Right cardiac atrium (tissue), 5 donors: Measurements from ENCODE around the gene TTC21B. TPM values are rescaled to one million over a fixed set of nuclear protein-coding genes. Genes with fewer than 3 reads are reported as not detected.

Source experiments
- ATAC-seq, 2 donors: fragments of 200-7000 bp; cut with Tn5 transposase; one replicate each; pipeline versions ENCODE4 v1.8.0 to v1.9.1; 2020; ENCODE audit warnings: moderate library complexity in 2 of 2, mild to moderate bottlenecking in 1 of 2
- DNase-seq, 3 donors: peaks; one replicate each; pipeline ENCODE4 v3.0.0-alpha.2; 2020
- H3K27ac ChIP-seq: one replicate; pipeline ENCODE4 v1.5.1; 2013; ENCODE audit warnings: mild to moderate bottlenecking, low read length, control low read depth, moderate library complexity
- H3K27me3 ChIP-seq: one replicate; pipeline ENCODE4 v1.6.1; 2013; ENCODE audit not compliant: control insufficient read depth, insufficient read depth
- H3K4me1 ChIP-seq: one replicate; pipeline ENCODE4 v1.6.1; 2013; ENCODE audit warnings: low read length; ENCODE audit not compliant: control insufficient read depth, insufficient read depth
- H3K4me3 ChIP-seq: one replicate; pipeline ENCODE4 v1.5.1; 2013; ENCODE audit warnings: low read length, control low read depth
- H3K9me3 ChIP-seq: one replicate; pipeline ENCODE4 v1.6.1; 2013; ENCODE audit warnings: low read length; ENCODE audit not compliant: control insufficient read depth
- WGBS: extraction: QIAGEN DNeasy Blood & Tissue Kit; methylation state at CpG from one replicate; pipeline ENCODE4 v1.1.7; 2013; 5-methylcytosine and 5-hydroxymethylcytosine counted together
- intact Hi-C, 4 donors: fragments of 100-400 bp; cut with DNase I; formaldehyde crosslinking; loops; one replicate each; pipeline versions ENCODE4 v1.11.0 to v1.14.0; 2022 to 2023
- polyA plus RNA-seq: library from polyadenylated mRNA; stranded (reverse); fragments of 200-250 nt; gene quantifications from one replicate; pipeline ENCODE4 v1.2.3, GENCODE V29; 2013
- total RNA-seq, 4 donors: library from RNA; stranded (reverse); fragmentation: NEBNext Ultra II Directional; extraction: Animal tissue kit (Norgen Biotek cat#: 25700); gene quantifications; one replicate each; pipeline ENCODE4 v1.2.1, GENCODE V29; 2021
- donor health status: healthy with polysubstance abuse.
- donor health status: DM: no; HTN: yes; CAD: no.
- donor health status: DM: no; HTN: no; CAD: no.
- donor health status: DM: no; HTN: yes; CAD: no; lungs with severe emphysema.
- donor health status: DM: yes; HTN: yes; CAD: no.

TTC21B gene
- total and polyA plus RNA-seq, 5 donors = 6.5 to 19.7 (median 16.4) TPM

- 75% methylated on average over 3 of the region's 3 CpGs for WGBS
- ATAC-seq = no peak
- Histone ChIP-seq H3K4me3 (no peak overlapping the region), H3K4me1 (no peaks in the 10 kb centered on the region), H3K27ac (no peak overlapping the region), H3K9me3 (no peaks in the 10 kb centered on the region), H3K27me3 (no peaks in the 10 kb centered on the region)
- no peak for DNase-seq
- intact Hi-C loops = no loop called here
These were observed 116.5 kb downstream of the TTC21B start for GRCh38 chr2:165837122-165837521.

- Histone ChIP-seq H3K9me3 (no peaks in the 10 kb centered on the region), H3K4me3 (no peak overlapping the region), H3K27ac (no peak overlapping the region), H3K27me3 (no peaks in the 10 kb centered on the region), H3K4me1 (peaks cover 1% of the 10 kb centered on the region)
- 85% methylated on average over 2 of the region's 2 CpGs for WGBS
- ATAC-seq = no peak
- intact Hi-C loops = no loop called here
- DNase-seq = no peak
These were observed 118.2 kb downstream of the TTC21B start for GRCh38 chr2:165835363-165835762.

- no peak overlapping the region for H3K4me3 ChIP-seq
- no peaks in the 10 kb centered on the region for H3K9me3 ChIP-seq
- no peak overlapping the region for H3K27ac ChIP-seq
- intact Hi-C loops = no loop called here
- no peak for DNase-seq
- 92% methylated on average over 4 of the region's 4 CpGs for WGBS
- peaks cover 2% of the 10 kb centered on the region for H3K4me1 ChIP-seq
- no peak for ATAC-seq
- no peaks in the 10 kb centered on the region for H3K27me3 ChIP-seq
These were observed 120.4 kb downstream of the TTC21B start for GRCh38 chr2:165833156-165833555.

- ATAC-seq (no peak), DNase-seq (no peak)
- Histone ChIP-seq H3K27me3 (no peaks in the 10 kb centered on the region), H3K27ac (no peak overlapping the region), H3K9me3 (no peaks in the 10 kb centered on the region), H3K4me1 (peaks cover 2% of the 10 kb centered on the region), H3K4me3 (no peak overlapping the region)
- 84% methylated on average over 1 of the region's 1 CpG for WGBS
- intact Hi-C loops = no loop called here
These were observed 125.7 kb downstream of the TTC21B start for GRCh38 chr2:165827921-165828276.

- 83% methylated on average over 3 of the region's 3 CpGs for WGBS
- intact Hi-C loops = no loop called here
- no peak for DNase-seq
- Histone ChIP-seq H3K4me3 (no peak overlapping the region), H3K4me1 (peaks cover 2% of the 10 kb centered on the region), H3K9me3 (no peaks in the 10 kb centered on the region), H3K27ac (no peak overlapping the region), H3K27me3 (no peaks in the 10 kb centered on the region)
- ATAC-seq = no peak
These were observed 126.3 kb downstream of the TTC21B start for GRCh38 chr2:165827016-165827920.

- H3K27me3 ChIP-seq = no peaks in the 10 kb centered on the region
These were observed 128.5 kb downstream of the TTC21B start for GRCh38 chr2:165825041-165825440.

More at GRCh38 chr2:165825041-165825440, 128.5 kb downstream of the TTC21B start:
- WGBS = 29% methylated on average over 2 of the region's 2 CpGs
- no peak overlapping the region for H3K4me3 ChIP-seq
- ATAC-seq = no peak
- no peak overlapping the region for H3K27ac ChIP-seq
- H3K4me1 ChIP-seq = no peaks in the 10 kb centered on the region
- no peaks in the 10 kb centered on the region for H3K9me3 ChIP-seq
- intact Hi-C loops = no loop called here
- DNase-seq = peak in 2 of 3 donors; percentile 11 to 58

Other genes with a start within 250 kb of the TTC21B start
- gene GALNT3, start 159.5 kb downstream of the TTC21B start, total RNA-seq = under 1 TPM; 0.24 to 0.59 (median 0.42) TPM
- 0.27 TPM for gene GALNT3, start 159.5 kb downstream of the TTC21B start, polyA plus RNA-seq
- under 1 TPM; 0.06 to 0.59 (median 0.29) TPM for gene SCN1A, start 174.2 kb upstream of the TTC21B start, total RNA-seq
- 0.07 TPM for gene SCN1A, start 174.2 kb upstream of the TTC21B start, polyA plus RNA-seq